Prostate gland (tissue), 2 donors: ENCODE measurements around the gene TMEM45A.

Source experiments
- POLR2A ChIP-seq: fragments of 450-650 bp; IDR thresholded peaks from one replicate; pipeline ENCODE4 v1.6.1; 2016; ENCODE audit warnings: antibody characterized with exemption, mild to moderate bottlenecking
- POLR2AphosphoS5 ChIP-seq: sonication (generic); formaldehyde crosslinking; IDR thresholded peaks from one replicate; pipeline ENCODE4 v1.6.1; 2017; ENCODE audit warnings: antibody characterized with exemption
- TF ChIP-seq, protein P1 (sequence below), 4 experiments: fragments of 200-600 bp in 2 of 4; fragments of 450-650 bp in 2 of 4; sonication (generic) in 2 of 4; IDR thresholded peaks; 1 replicate in 3 of 4; 2 replicates in 1 of 4; pipeline ENCODE4 v1.5.1; 2016 to 2019; ENCODE audit warnings: antibody characterized with exemption in 4 of 4, mild to moderate bottlenecking in 2 of 4, moderate library complexity in 2 of 4

DNA sequence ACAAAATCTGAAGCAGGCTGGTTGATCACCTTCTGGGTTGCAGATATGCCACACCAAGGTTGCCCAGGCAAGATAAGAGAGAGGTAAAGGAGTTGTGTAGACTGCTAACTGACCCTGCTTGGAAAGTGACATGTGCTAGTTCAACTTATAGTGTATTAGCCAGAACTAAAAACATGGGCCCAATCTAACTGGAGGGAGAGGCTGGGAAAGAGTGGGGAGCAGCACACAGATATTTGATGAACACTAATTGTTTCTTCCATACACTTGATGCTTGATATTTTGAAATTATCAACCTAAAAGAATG is 61.9 kb downstream of the TMEM45A start:
- TF ChIP-seq, protein P1, sequence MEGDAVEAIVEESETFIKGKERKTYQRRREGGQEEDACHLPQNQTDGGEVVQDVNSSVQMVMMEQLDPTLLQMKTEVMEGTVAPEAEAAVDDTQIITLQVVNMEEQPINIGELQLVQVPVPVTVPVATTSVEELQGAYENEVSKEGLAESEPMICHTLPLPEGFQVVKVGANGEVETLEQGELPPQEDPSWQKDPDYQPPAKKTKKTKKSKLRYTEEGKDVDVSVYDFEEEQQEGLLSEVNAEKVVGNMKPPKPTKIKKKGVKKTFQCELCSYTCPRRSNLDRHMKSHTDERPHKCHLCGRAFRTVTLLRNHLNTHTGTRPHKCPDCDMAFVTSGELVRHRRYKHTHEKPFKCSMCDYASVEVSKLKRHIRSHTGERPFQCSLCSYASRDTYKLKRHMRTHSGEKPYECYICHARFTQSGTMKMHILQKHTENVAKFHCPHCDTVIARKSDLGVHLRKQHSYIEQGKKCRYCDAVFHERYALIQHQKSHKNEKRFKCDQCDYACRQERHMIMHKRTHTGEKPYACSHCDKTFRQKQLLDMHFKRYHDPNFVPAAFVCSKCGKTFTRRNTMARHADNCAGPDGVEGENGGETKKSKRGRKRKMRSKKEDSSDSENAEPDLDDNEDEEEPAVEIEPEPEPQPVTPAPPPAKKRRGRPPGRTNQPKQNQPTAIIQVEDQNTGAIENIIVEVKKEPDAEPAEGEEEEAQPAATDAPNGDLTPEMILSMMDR (IDR thresholded peaks at IDR 0.05): no peak
- TF ChIP-seq POLR2A (no peak), POLR2AphosphoS5 (no peak)
